ENCODE results near the gene PACRG.

GRCh38 chr6:163159689-163160088 lies 431.9 kb downstream of the PACRG start:
- TF ChIP-seq CTCF (IDR thresholded peaks at IDR 0.05; ENCODE audit: extremely low read depth in 1 of 2, insufficient read depth in 1 of 2, low read depth in 1 of 2, low read length in 2 of 2) (no peak), POLR2A (IDR thresholded peaks at IDR 0.05; ENCODE audit: low read depth, low read length) (no peak), EZH2 (IDR thresholded peaks at IDR 0.05; ENCODE audit: borderline replicate concordance, low read depth, low read length, severe bottlenecking) (no peak), MYC (IDR thresholded peaks at IDR 0.05; ENCODE audit: low read depth, low read length) (no peak), POLR2AphosphoS5 (IDR thresholded peaks at IDR 0.05; ENCODE audit: insufficient read depth, low read depth, low read length) (no peak), MAX (IDR thresholded peaks at IDR 0.05; ENCODE audit: insufficient read depth, insufficient read length) (no peak), JUN (IDR thresholded peaks at IDR 0.05; ENCODE audit: borderline replicate concordance, insufficient read depth, insufficient read length, low read depth) (no peak), FOS (IDR thresholded peaks at IDR 0.05; ENCODE audit: borderline replicate concordance, insufficient read depth, low read length) (no peak)
